Measurements from ENCODE around the gene ZNF587. TPM values are rescaled to one million over a fixed set of nuclear protein-coding genes. Genes with fewer than 3 reads are reported as not detected.

ZNF587 gene
- total and polyA plus RNA-seq, 2 of the 8 experiments (the other 6 are each of a cell fraction or from before 2014, with no cell fraction given) = 18.1 to 42.1 TPM

- no peak overlapping the region for H4K5ac ChIP-seq (ENCODE audit: insufficient read length, low read depth, low read length)
- H4K8ac ChIP-seq (ENCODE audit: extremely low read depth, insufficient read depth, low read length) = no peak overlapping the region
- no peak overlapping the region for H2BK5ac ChIP-seq (ENCODE audit: low read depth, low read length)
- CTCF ChIA-PET (ENCODE audit: partially characterized antibody) = interaction anchor here (1.5 to 3.8 kb wide), 2 partner anchors 8 to 20 kb away, joined by 7 to 15 read pairs; partner anchors contain the start of gene ZNF587B
- FAIRE-seq (no peak), DNase-seq (ENCODE audit: low read depth in 1 of 2, low spot score in 2 of 2) (no peak)
- no peak overlapping the region for H3K18ac ChIP-seq (ENCODE audit: extremely low read depth, low read length)
- no peak overlapping the region for H3K56ac ChIP-seq (replicated peaks; ENCODE audit: insufficient read length, low read depth, low read length)
- H3K27me3 ChIP-seq (replicated peaks in 1 of 4; ENCODE audit: control insufficient read depth in 3 of 4, extremely low read depth in 1 of 4, insufficient read depth in 3 of 4, low read length in 3 of 4) = no peaks in the 10 kb centered on the region
- no peak overlapping the region for H2AFZ ChIP-seq (ENCODE audit: low read length)
- no peak overlapping the region for H3K14ac ChIP-seq (ENCODE audit: insufficient read length)
- no peak overlapping the region for H3K27ac ChIP-seq (ENCODE audit: low read depth, low read length)
- peaks cover 4 to 7% of the 10 kb centered on the region in 2 experiments for H4K20me1 ChIP-seq (replicated peaks in 1 of 2; ENCODE audit: control insufficient read depth in 1 of 2, insufficient read depth in 2 of 2, low read length in 2 of 2)
- H3K9me3 ChIP-seq (ENCODE audit: insufficient read depth in 2 of 2, low read depth in 1 of 2, low read length in 1 of 2) = no peaks in the 10 kb centered on the region
- H3K4me3 ChIP-seq (ENCODE audit: extremely low read depth in 1 of 4, insufficient read depth in 2 of 4, low read depth in 3 of 4, low read length in 4 of 4) = peak overlapping the region; percentile 84 to 99 (median 96)
- H3K36me3 ChIP-seq (ENCODE audit: control insufficient read depth in 2 of 4, insufficient read depth in 4 of 4, low read length in 3 of 4) = peaks cover 0 to 11% (median 0%) of the 10 kb centered on the region in 4 experiments; a peak in 3 of 8 replicates
- H2BK15ac ChIP-seq (ENCODE audit: low read length) = no peak overlapping the region
- peak overlapping the region; percentile 67 to 81 for H3K4me2 ChIP-seq (ENCODE audit: insufficient read depth in 1 of 2, low read depth in 2 of 2, low read length in 2 of 2)
- peaks cover 18 to 60% of the 10 kb centered on the region in 2 experiments for H3K79me2 ChIP-seq (ENCODE audit: control insufficient read depth in 1 of 2, insufficient read depth in 2 of 2, low read length in 2 of 2)
- POLR2A ChIA-PET (ENCODE audit: partially characterized antibody) = interaction anchor here (0.5 to 5.6 kb wide), 8 partner anchors 10 to 363 kb away, joined by 3 to 52 read pairs (median 6); partner anchors contain the start of genes ZNF587 and ZNF587B
- peak overlapping the region in 3 of 4 experiments; percentile 8 to 83 (median 16); a peak in 3 of 7 replicates for H3K9ac ChIP-seq (replicated peaks in 1 of 4; ENCODE audit: extremely low read depth in 1 of 4, low read depth in 3 of 4, low read length in 3 of 4)
- whole genome bisulfite sequencing, 2 experiments (ENCODE audit: extremely low coverage in 1 of 2, insufficient coverage in 1 of 2, insufficient read length in 1 of 2, insufficient replicate concordance in 2 of 2, low coverage in 1 of 2, low lambda C conversion rate in 2 of 2, missing lambda C conversion rate in 1 of 2) = 83% methylated on average over 6 of the region's 6 CpGs; no CpG with 5 or more reads in 1 of the 2 experiments
- H2AK5ac ChIP-seq (ENCODE audit: low read depth, low read length) = 0 out of 2 replicates have a peak overlapping the region, but pooled peaks have one; percentile 65
- peaks cover 4% of the 10 kb centered on the region; the same call in 1 of the 2 replicates for H3K79me1 ChIP-seq (ENCODE audit: low read depth, low read length)
- H3K23ac ChIP-seq (ENCODE audit: insufficient read length) = no peak overlapping the region
- H4K91ac ChIP-seq (replicated peaks; ENCODE audit: insufficient read length, low read length) = no peak overlapping the region
- peaks cover 3% of the 10 kb centered on the region for H3K23me2 ChIP-seq (ENCODE audit: low read depth, low read length)
- H2BK20ac ChIP-seq (ENCODE audit: low read length) = no peak overlapping the region
- H2BK120ac ChIP-seq (replicated peaks; ENCODE audit: low read depth, low read length) = no peak overlapping the region
- H2BK12ac ChIP-seq (ENCODE audit: low read depth, low read length) = no peak overlapping the region
- H3K4me1 ChIP-seq (replicated peaks in 1 of 4; ENCODE audit: control insufficient read depth in 3 of 4, insufficient read depth in 4 of 4, low read length in 3 of 4) = peaks cover 2 to 7% (median 3%) of the 10 kb centered on the region in 4 experiments; a peak in 6 of 7 replicates
- no peak overlapping the region for H3K4ac ChIP-seq (replicated peaks; ENCODE audit: insufficient read length, low read depth, low read length)
- no peak for TF ChIP-seq ATF3 (IDR thresholded peaks at IDR 0.05; ENCODE audit: insufficient read depth, low read depth, low read length)
- TF ChIP-seq BACH1 (IDR thresholded peaks at IDR 0.05; ENCODE audit: low read length) = no peak
- TF ChIP-seq YY1 (IDR thresholded peaks at IDR 0.05; ENCODE audit: low read depth, low read length) = no peak
- TF ChIP-seq CBX8 (IDR thresholded peaks at IDR 0.05; ENCODE audit: borderline replicate concordance, low read depth, low read length) = no peak
- no peak for TF ChIP-seq JUND (IDR thresholded peaks at IDR 0.05; ENCODE audit: low read length)
- TF ChIP-seq ATF2 (IDR thresholded peaks at IDR 0.05; ENCODE audit: low read length) = no peak
- TF ChIP-seq HDAC6 (IDR thresholded peaks at IDR 0.05; ENCODE audit: low read depth, low read length) = no peak
- TF ChIP-seq KDM5A (IDR thresholded peaks at IDR 0.05; ENCODE audit: low read length) = no peak
- TF ChIP-seq SP2 (IDR thresholded peaks at IDR 0.05; ENCODE audit: low read length) = no peak
- TF ChIP-seq CBX5 (IDR thresholded peaks at IDR 0.05; ENCODE audit: low read depth, low read length) = no peak
- no peak for TF ChIP-seq CTBP2 (IDR thresholded peaks at IDR 0.05; ENCODE audit: borderline replicate concordance, insufficient read depth, insufficient read length, low read length)
These were observed 29.1 kb upstream of the ZNF587 start for GRCh38 chr19:57820599-57820998.

Measured in H1 (cell line).